SK-N-SH (cell line): Measurements from ENCODE around the gene RXFP3. TPM values are rescaled to one million over a fixed set of nuclear protein-coding genes. Genes with fewer than 3 reads are reported as not detected.
A peak's percentile ranks its signal among the peaks of the same experiment; 100 is the strongest.

Experiments
- CTCF ChIA-PET: fragments of 300-600, 350-600 bp; formaldehyde crosslinking; extraction: SDS; loops from one replicate; lab custom pipeline; 2021; lab: Yijun Ruan, JAX
- POLR2A ChIA-PET: fragments of 350-600 bp; sonication (Branson Sonifier 250); formaldehyde crosslinking; extraction: SDS; loops from one replicate; lab custom pipeline; 2020; ENCODE audit warnings: antibody characterized with exemption, inconsistent platforms; lab: Yijun Ruan, JAX
- DNase-seq: peaks from one replicate; pipeline ENCODE4 v3.0.0; 2012
- H2AFZ ChIP-seq: fragments of 200-600 bp; sonication (generic); 2 replicates; pipeline ENCODE4 v1.8.1; 2016; ENCODE audit warnings: antibody characterized with exemption, mild to moderate bottlenecking, low read depth
- H3F3A ChIP-seq: fragments of 200-600 bp; sonication (generic); replicated peaks from 2 replicates; pipeline ENCODE3; 2016; ENCODE audit warnings: antibody characterized with exemption, mild to moderate bottlenecking; ENCODE audit not compliant: insufficient read depth
- H3K27ac ChIP-seq, 2 experiments: fragments of 200-500 bp in 1 of 2; fragments of 200-600 bp in 1 of 2; sonication (Bioruptor generic) in 1 of 2; sonication (generic), shearing (Covaris generic) in 1 of 2; 2 replicates each; pipeline versions ENCODE4 v1.5.1 to v1.6.1; 2014 to 2016; ENCODE audit warnings: low read depth in 2 of 2, inconsistent platforms in 1 of 2, low read length in 1 of 2, mild to moderate bottlenecking in 1 of 2, mixed read lengths in 1 of 2
- H3K27me3 ChIP-seq: fragments of 200-600 bp; sonication (generic), shearing (Covaris generic); 2 replicates; pipeline ENCODE4 v1.6.1; 2016; ENCODE audit warnings: mixed run types; ENCODE audit not compliant: insufficient read depth
- H3K36me3 ChIP-seq, 2 experiments: fragments of 200-500 bp in 1 of 2; fragments of 200-600 bp in 1 of 2; sonication (Bioruptor generic) in 1 of 2; sonication (generic) in 1 of 2; replicated peaks in 1 of 2; 2 replicates each; pipeline versions ENCODE3 to v1.5.1; 2014 to 2016; ENCODE audit warnings: low read length in 1 of 2, mild to moderate bottlenecking in 1 of 2; ENCODE audit not compliant: insufficient read depth in 2 of 2, control insufficient read depth in 1 of 2
- H3K4me1 ChIP-seq, 2 experiments: fragments of 200-500 bp in 1 of 2; fragments of 200-600 bp in 1 of 2; sonication (Bioruptor generic) in 1 of 2; sonication (generic), shearing (Covaris generic) in 1 of 2; 2 replicates each; pipeline versions ENCODE4 v1.5.1 to v1.6.1; 2014 to 2016; ENCODE audit warnings: low read depth in 1 of 2, low read length in 1 of 2, mixed run types in 1 of 2; ENCODE audit not compliant: insufficient read depth in 2 of 2, control insufficient read depth in 1 of 2
- H3K4me2 ChIP-seq: fragments of 200-600 bp; sonication (generic), shearing (Covaris generic); 2 replicates; pipeline ENCODE4 v1.6.1; 2017; ENCODE audit warnings: mixed run types
- H3K4me3 ChIP-seq, 2 experiments: fragments of 200-500 bp in 1 of 2; fragments of 200-600 bp in 1 of 2; sonication (Bioruptor generic) in 1 of 2; sonication (generic), shearing (Covaris generic) in 1 of 2; 2 replicates each; pipeline versions ENCODE4 v1.5.1 to v1.8.1; 2014 to 2016; ENCODE audit warnings: low read depth in 2 of 2, inconsistent platforms in 1 of 2, low read length in 1 of 2, mild to moderate bottlenecking in 1 of 2, mixed read lengths in 1 of 2, moderate library complexity in 1 of 2
- H3K79me2 ChIP-seq: fragments of 200-600 bp; sonication (generic); 2 replicates; pipeline ENCODE4 v1.8.1; 2017; ENCODE audit warnings: mild to moderate bottlenecking; ENCODE audit not compliant: insufficient read depth
- H3K9ac ChIP-seq: fragments of 200-600 bp; sonication (generic); 2 replicates; pipeline ENCODE4 v1.6.1; 2017; ENCODE audit warnings: mixed run types
- H3K9me2 ChIP-seq: fragments of 200-600 bp; sonication (generic); 2 replicates; pipeline ENCODE4 v1.6.1; 2017; ENCODE audit warnings: mixed run types
- H3K9me3 ChIP-seq: fragments of 200-600 bp; sonication (generic); 2 replicates; pipeline ENCODE4 v1.6.1; 2017; ENCODE audit warnings: mixed run types, mild to moderate bottlenecking, moderate library complexity
- H4K20me1 ChIP-seq: fragments of 200-600 bp; sonication (generic); 2 replicates; pipeline ENCODE4 v1.6.1; 2017; ENCODE audit warnings: mild to moderate bottlenecking, mixed run types; ENCODE audit not compliant: insufficient read depth
- CHD2 ChIP-seq: fragments of 150-350 bp; IDR thresholded peaks from 2 replicates; pipeline ENCODE4 v1.6.1; 2018; ENCODE audit warnings: low read length; ENCODE audit not compliant: partially characterized antibody
- FOXJ3 ChIP-seq: sonication (generic); formaldehyde crosslinking; IDR thresholded peaks from 2 replicates; pipeline ENCODE4 v1.5.1; 2020; ENCODE audit warnings: mild to moderate bottlenecking, missing genetic modification reagents
- GABPA ChIP-seq: IDR thresholded peaks from 2 replicates; pipeline ENCODE4 v1.4.0; 2012; ENCODE audit warnings: low read depth, mild to moderate bottlenecking
- GATA2 ChIP-seq: sonication (generic); formaldehyde crosslinking; IDR thresholded peaks from 2 replicates; pipeline ENCODE4 v1.5.0; 2020; ENCODE audit warnings: mild to moderate bottlenecking, missing genetic modification reagents
- NFIC ChIP-seq: IDR thresholded peaks from 2 replicates; pipeline ENCODE4 v1.4.0; 2012; ENCODE audit warnings: borderline replicate concordance
- NRF1 ChIP-seq: IDR thresholded peaks from 2 replicates; pipeline ENCODE4 v1.6.1; 2012; ENCODE audit warnings: low read depth, mild to moderate bottlenecking, low read length
- POLR2AphosphoS5 ChIP-seq: IDR thresholded peaks from 2 replicates; pipeline ENCODE4 v1.6.1; 2012; ENCODE audit warnings: low read depth, low read length
- RCOR1 ChIP-seq: fragments of 150-350 bp; IDR thresholded peaks from 2 replicates; pipeline ENCODE4 v1.6.1; 2017; ENCODE audit warnings: antibody characterized with exemption, low read length
- RFX5 ChIP-seq: IDR thresholded peaks from 2 replicates; pipeline ENCODE4 v1.6.1; 2012; ENCODE audit warnings: mild to moderate bottlenecking, improper control_type of control experiment, low read length
- RXRA ChIP-seq: IDR thresholded peaks from 2 replicates; pipeline ENCODE4 v1.4.0; 2012; ENCODE audit warnings: low read depth, mild to moderate bottlenecking, borderline replicate concordance
- TAF1 ChIP-seq: IDR thresholded peaks from 2 replicates; pipeline ENCODE4 v1.6.1; 2012; ENCODE audit warnings: low read depth, mild to moderate bottlenecking, low read length, moderate library complexity, borderline replicate concordance
- WGBS: methylation state at CpG from one replicate; pipeline ENCODE4 v1.1.6; 2017; ENCODE audit warnings: low lambda C conversion rate; 5-methylcytosine and 5-hydroxymethylcytosine counted together
- polyA plus RNA-seq, 3 experiments: library from polyadenylated mRNA; depleted of rRNA; stranded (reverse); fragments of >200 nt; gene quantifications; 2 replicates each; pipeline ENCODE4 v1.2.3, GENCODE V29; 2012
- TF ChIP-seq, protein P1 (sequence below): IDR thresholded peaks from 2 replicates; pipeline ENCODE4; 2012
- TF ChIP-seq, protein P2 (sequence below): fragments of 150-350 bp; IDR thresholded peaks from 2 replicates; pipeline ENCODE4 v1.6.1; 2016; ENCODE audit warnings: mild to moderate bottlenecking, low read depth, low read length
- TF ChIP-seq, protein P3 (sequence below): IDR thresholded peaks from 2 replicates; pipeline ENCODE4 v1.6.1; 2012; ENCODE audit warnings: mild to moderate bottlenecking, low read depth, low read length, moderate library complexity
- TF ChIP-seq, protein P4 (sequence below): IDR thresholded peaks from 2 replicates; pipeline ENCODE4 v1.4.0; 2012; ENCODE audit warnings: low read depth
- TF ChIP-seq, protein P5 (sequence below): fragments of 200-600 bp; sonication (generic); IDR thresholded peaks from 2 replicates; pipeline ENCODE4 v1.6.1; 2017; ENCODE audit warnings: antibody characterized with exemption, mild to moderate bottlenecking, moderate library complexity

Gene RXFP3
- polyA plus RNA-seq, 1 of the 3 experiments (the other 2 are of a cell fraction), result not detected

DNA sequence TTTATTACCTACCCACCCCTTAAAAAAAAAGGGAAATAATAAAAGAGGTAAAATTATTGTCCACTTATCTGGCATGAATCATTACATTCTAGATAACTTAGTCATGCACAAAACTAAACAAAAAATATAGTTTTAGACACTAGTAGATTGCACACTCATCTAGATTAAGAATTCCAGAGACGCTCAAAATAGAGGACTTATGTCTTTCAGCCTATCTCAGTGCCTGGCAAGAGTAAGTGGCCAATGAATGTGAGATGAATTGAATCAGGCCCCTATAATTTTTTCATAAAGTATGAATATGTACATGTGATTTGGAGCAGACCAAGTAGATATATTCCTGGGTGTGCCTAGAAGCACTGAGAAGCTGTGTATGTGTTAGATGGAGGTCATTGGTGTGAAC lies 2.0 kb upstream of the RXFP3 start (continued):
- TF ChIP-seq, protein P1, sequence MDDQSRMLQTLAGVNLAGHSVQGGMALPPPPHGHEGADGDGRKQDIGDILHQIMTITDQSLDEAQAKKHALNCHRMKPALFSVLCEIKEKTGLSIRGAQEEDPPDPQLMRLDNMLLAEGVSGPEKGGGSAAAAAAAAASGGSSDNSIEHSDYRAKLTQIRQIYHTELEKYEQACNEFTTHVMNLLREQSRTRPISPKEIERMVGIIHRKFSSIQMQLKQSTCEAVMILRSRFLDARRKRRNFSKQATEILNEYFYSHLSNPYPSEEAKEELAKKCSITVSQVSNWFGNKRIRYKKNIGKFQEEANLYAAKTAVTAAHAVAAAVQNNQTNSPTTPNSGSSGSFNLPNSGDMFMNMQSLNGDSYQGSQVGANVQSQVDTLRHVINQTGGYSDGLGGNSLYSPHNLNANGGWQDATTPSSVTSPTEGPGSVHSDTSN, result no peak
- TF ChIP-seq, all 33 proteins: peak for 0

DNA sequence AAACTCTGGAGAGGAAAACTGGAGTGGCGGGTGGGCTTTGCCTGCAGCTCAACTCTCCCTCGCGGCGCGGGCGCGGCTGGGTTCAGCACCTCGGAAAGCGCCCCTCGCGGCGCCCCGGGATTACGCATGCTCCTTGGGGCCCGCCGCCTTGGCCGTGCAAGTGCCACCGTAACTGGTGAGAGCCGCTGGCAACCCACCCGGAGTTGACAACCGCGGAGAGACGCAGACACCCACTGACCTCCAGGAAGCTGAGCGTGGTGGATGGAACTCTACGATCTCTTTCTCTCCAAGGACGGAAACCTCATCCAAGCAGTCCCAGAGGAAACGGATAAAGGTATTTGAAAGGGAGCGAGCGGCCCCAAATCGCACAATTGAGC lies 194 bp upstream of the RXFP3 start:
- Histone ChIP-seq H3K4me1 (peaks cover 0 to 6% of the 10 kb centered on the region in 2 experiments; a peak in 1 of 4 replicates), H3K4me2 (peak overlapping the region; percentile 74), H2AFZ (peak overlapping the region; percentile 44), H3K79me2 (no peaks in the 10 kb centered on the region), H3K36me3 (no peaks in the 10 kb centered on the region), H3K4me3 (peak overlapping the region; percentile 37 to 60), H3K27ac (no peak overlapping the region), H3K9me2 (no peaks in the 10 kb centered on the region), H3K9me3 (no peaks in the 10 kb centered on the region), H4K20me1 (0 out of 2 replicates have a peak, but pooled peaks cover 4% of the 10 kb centered on the region), H3F3A (no peaks in the 10 kb centered on the region), H3K27me3 (peaks cover 46% of the 10 kb centered on the region), H3K9ac (no peak overlapping the region)
- TF ChIP-seq, protein P2, sequence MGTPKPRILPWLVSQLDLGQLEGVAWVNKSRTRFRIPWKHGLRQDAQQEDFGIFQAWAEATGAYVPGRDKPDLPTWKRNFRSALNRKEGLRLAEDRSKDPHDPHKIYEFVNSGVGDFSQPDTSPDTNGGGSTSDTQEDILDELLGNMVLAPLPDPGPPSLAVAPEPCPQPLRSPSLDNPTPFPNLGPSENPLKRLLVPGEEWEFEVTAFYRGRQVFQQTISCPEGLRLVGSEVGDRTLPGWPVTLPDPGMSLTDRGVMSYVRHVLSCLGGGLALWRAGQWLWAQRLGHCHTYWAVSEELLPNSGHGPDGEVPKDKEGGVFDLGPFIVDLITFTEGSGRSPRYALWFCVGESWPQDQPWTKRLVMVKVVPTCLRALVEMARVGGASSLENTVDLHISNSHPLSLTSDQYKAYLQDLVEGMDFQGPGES, result no peak
- no peak for TF ChIP-seq RFX5
- TF ChIP-seq FOXJ3 (CRISPR knock-in tag), result no peak
- TF ChIP-seq, protein P3, sequence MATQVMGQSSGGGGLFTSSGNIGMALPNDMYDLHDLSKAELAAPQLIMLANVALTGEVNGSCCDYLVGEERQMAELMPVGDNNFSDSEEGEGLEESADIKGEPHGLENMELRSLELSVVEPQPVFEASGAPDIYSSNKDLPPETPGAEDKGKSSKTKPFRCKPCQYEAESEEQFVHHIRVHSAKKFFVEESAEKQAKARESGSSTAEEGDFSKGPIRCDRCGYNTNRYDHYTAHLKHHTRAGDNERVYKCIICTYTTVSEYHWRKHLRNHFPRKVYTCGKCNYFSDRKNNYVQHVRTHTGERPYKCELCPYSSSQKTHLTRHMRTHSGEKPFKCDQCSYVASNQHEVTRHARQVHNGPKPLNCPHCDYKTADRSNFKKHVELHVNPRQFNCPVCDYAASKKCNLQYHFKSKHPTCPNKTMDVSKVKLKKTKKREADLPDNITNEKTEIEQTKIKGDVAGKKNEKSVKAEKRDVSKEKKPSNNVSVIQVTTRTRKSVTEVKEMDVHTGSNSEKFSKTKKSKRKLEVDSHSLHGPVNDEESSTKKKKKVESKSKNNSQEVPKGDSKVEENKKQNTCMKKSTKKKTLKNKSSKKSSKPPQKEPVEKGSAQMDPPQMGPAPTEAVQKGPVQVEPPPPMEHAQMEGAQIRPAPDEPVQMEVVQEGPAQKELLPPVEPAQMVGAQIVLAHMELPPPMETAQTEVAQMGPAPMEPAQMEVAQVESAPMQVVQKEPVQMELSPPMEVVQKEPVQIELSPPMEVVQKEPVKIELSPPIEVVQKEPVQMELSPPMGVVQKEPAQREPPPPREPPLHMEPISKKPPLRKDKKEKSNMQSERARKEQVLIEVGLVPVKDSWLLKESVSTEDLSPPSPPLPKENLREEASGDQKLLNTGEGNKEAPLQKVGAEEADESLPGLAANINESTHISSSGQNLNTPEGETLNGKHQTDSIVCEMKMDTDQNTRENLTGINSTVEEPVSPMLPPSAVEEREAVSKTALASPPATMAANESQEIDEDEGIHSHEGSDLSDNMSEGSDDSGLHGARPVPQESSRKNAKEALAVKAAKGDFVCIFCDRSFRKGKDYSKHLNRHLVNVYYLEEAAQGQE, result peak; percentile 98
- TF ChIP-seq POLR2AphosphoS5, result no peak
- TF ChIP-seq TAF1, result no peak
- no peak for TF ChIP-seq GATA2 (CRISPR knock-in tag)
- TF ChIP-seq GABPA, result no peak
- peak; percentile 18; the same call in 1 of the 2 replicates for TF ChIP-seq NRF1
- TF ChIP-seq, protein P4, sequence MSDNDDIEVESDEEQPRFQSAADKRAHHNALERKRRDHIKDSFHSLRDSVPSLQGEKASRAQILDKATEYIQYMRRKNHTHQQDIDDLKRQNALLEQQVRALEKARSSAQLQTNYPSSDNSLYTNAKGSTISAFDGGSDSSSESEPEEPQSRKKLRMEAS, result 0 out of 2 replicates have a peak, but pooled peaks have one; percentile 1
- no peak for TF ChIP-seq NFIC
- no peak for TF ChIP-seq RCOR1
- no peak for TF ChIP-seq CHD2
- no peak for TF ChIP-seq RXRA
- TF ChIP-seq, protein P5, sequence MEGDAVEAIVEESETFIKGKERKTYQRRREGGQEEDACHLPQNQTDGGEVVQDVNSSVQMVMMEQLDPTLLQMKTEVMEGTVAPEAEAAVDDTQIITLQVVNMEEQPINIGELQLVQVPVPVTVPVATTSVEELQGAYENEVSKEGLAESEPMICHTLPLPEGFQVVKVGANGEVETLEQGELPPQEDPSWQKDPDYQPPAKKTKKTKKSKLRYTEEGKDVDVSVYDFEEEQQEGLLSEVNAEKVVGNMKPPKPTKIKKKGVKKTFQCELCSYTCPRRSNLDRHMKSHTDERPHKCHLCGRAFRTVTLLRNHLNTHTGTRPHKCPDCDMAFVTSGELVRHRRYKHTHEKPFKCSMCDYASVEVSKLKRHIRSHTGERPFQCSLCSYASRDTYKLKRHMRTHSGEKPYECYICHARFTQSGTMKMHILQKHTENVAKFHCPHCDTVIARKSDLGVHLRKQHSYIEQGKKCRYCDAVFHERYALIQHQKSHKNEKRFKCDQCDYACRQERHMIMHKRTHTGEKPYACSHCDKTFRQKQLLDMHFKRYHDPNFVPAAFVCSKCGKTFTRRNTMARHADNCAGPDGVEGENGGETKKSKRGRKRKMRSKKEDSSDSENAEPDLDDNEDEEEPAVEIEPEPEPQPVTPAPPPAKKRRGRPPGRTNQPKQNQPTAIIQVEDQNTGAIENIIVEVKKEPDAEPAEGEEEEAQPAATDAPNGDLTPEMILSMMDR, result peak; percentile 14
- ChIA-PET POLR2A (no interaction called here), CTCF (interaction anchor here (0.7 to 4.4 kb wide), 20 partner anchors 9 to 861 kb away, joined by 3 to 38 read pairs (median 4); partner anchors contain the start of gene ADAMTS12)
- WGBS, result 2% methylated on average over 9 of the region's 30 CpGs
- peak; percentile 67 for DNase-seq
